ENCODE data around the gene ASIC2. TPM values are rescaled to one million over a fixed set of nuclear protein-coding genes. Genes with fewer than 3 reads are reported as not detected.

The ASIC2 gene
- total RNA-seq (not detected), total RNA-seq (0 to 0.18 (median 0) reads per million in 172 experiments)
- polyA plus RNA-seq (2013, experiment 1 of 2), result not detected
- not detected for polyA plus RNA-seq (2013, experiment 2 of 2)

- Mint-ChIP-seq H3K27ac (no peak within 1 kb of the TSS), H3K27me3 (peaks cover 60% of the 10 kb centered on the region), H3K4me3 (no peak within 1 kb of the TSS), H3K9me3 (no peaks in the 10 kb centered on the region), H3K36me3 (ENCODE audit: low read depth) (no peaks in the 10 kb centered on the region), H3K4me1 (ENCODE audit: low read depth) (peaks cover 11% of the 10 kb centered on the region)
- Histone ChIP-seq H3K4me1 (ENCODE audit: insufficient read depth, low read length) (peaks cover 5% of the 10 kb centered on the region), H3K27me3 (ENCODE audit: control insufficient read depth in 1 of 2, insufficient read depth in 2 of 2, low read length in 2 of 2) (peaks cover 30 to 43% of the 10 kb centered on the region in 2 experiments), H3K27ac (ENCODE audit: low read depth in 1 of 2, low read length in 2 of 2) (no peak within 1 kb of the TSS), H3K9me3 (ENCODE audit: control insufficient read depth in 1 of 2, insufficient read depth in 1 of 2, low read length in 2 of 2) (no peaks in the 10 kb centered on the region), H3K4me3 (ENCODE audit: low read length) (no peak within 1 kb of the TSS), H3K36me3 (ENCODE audit: insufficient read depth, low read length) (no peaks in the 10 kb centered on the region)
- CTCF ChIA-PET, result no interaction called here
- POLR2A ChIA-PET, result no interaction called here
- ATAC-seq (ENCODE audit: poor library complexity), result no peak
- DNase-seq, result no peak
- no peak for TF ChIP-seq CTCF (IDR thresholded peaks at IDR 0.05)
- intact Hi-C loops (cut with DNase I, micrococcal nuclease), result no loop called here
Observed at GRCh38 chr17:33292981-33293867, at the start of gene ASIC2. Gene ASIC2, minus strand, starts transcription at chr17:33293295.

- no peak for DNase-seq
- intact Hi-C loops (cut with DNase I, micrococcal nuclease), result no loop called here
- H3K9me3 Mint-ChIP-seq, result no peaks in the 10 kb centered on the region
- no peak overlapping the region for H3K27ac ChIP-seq (ENCODE audit: low read depth in 1 of 2, low read length in 2 of 2)
- H3K4me3 Mint-ChIP-seq, result no peak overlapping the region
- peaks cover 33% of the 10 kb centered on the region for H3K27me3 Mint-ChIP-seq
- H3K4me1 Mint-ChIP-seq (ENCODE audit: low read depth), result no peaks in the 10 kb centered on the region
- peaks cover 0 to 5% of the 10 kb centered on the region in 2 experiments for H3K9me3 ChIP-seq (ENCODE audit: control insufficient read depth in 1 of 2, insufficient read depth in 1 of 2, low read length in 2 of 2)
- no peaks in the 10 kb centered on the region for H3K36me3 Mint-ChIP-seq (ENCODE audit: low read depth)
- H3K4me1 ChIP-seq (ENCODE audit: insufficient read depth, low read length), result no peaks in the 10 kb centered on the region
- no peaks in the 10 kb centered on the region for H3K36me3 ChIP-seq (ENCODE audit: insufficient read depth, low read length)
- POLR2A ChIA-PET, result no interaction called here
- CTCF ChIA-PET, result no interaction called here
- H3K4me3 ChIP-seq (ENCODE audit: low read length), result no peak overlapping the region
- no peak for ATAC-seq (ENCODE audit: poor library complexity)
- H3K27me3 ChIP-seq (ENCODE audit: control insufficient read depth in 1 of 2, insufficient read depth in 2 of 2, low read length in 2 of 2), result peaks cover 2 to 7% of the 10 kb centered on the region in 2 experiments
- no peak for TF ChIP-seq CTCF (IDR thresholded peaks at IDR 0.05)
- H3K27ac Mint-ChIP-seq, result no peak overlapping the region
Observed at GRCh38 chr17:33342025-33342424, 48.9 kb upstream of the ASIC2 start.

GRCh38 chr17:33338242-33338641 lies 45.1 kb upstream of the ASIC2 start:
- H3K27ac ChIP-seq (ENCODE audit: low read depth in 1 of 2, low read length in 2 of 2), result no peak overlapping the region
- Mint-ChIP-seq H3K36me3 (ENCODE audit: low read depth) (no peaks in the 10 kb centered on the region), H3K9me3 (no peaks in the 10 kb centered on the region), H3K27ac (no peak overlapping the region), H3K27me3 (peaks cover 32% of the 10 kb centered on the region), H3K4me1 (ENCODE audit: low read depth) (no peaks in the 10 kb centered on the region), H3K4me3 (no peak overlapping the region)
- POLR2A ChIA-PET, result no interaction called here
- intact Hi-C loops (cut with DNase I, micrococcal nuclease), result no loop called here
- ATAC-seq (ENCODE audit: poor library complexity), result no peak
- peaks cover 0 to 5% of the 10 kb centered on the region in 2 experiments for H3K9me3 ChIP-seq (ENCODE audit: control insufficient read depth in 1 of 2, insufficient read depth in 1 of 2, low read length in 2 of 2)
- CTCF ChIA-PET, result no interaction called here
- no peak for DNase-seq
- H3K36me3 ChIP-seq (ENCODE audit: insufficient read depth, low read length), result no peaks in the 10 kb centered on the region
- no peaks in the 10 kb centered on the region for H3K4me1 ChIP-seq (ENCODE audit: insufficient read depth, low read length)
- peaks cover 4 to 5% of the 10 kb centered on the region in 2 experiments for H3K27me3 ChIP-seq (ENCODE audit: control insufficient read depth in 1 of 2, insufficient read depth in 2 of 2, low read length in 2 of 2)
- TF ChIP-seq CTCF (IDR thresholded peaks at IDR 0.05), result no peak
- H3K4me3 ChIP-seq (ENCODE audit: low read length), result no peak overlapping the region

All from CD4-positive, alpha-beta T cell (primary cell).